Natural killer cell (primary cell): ENCODE measurements around the gene HINT2. TPM values are rescaled to one million over a fixed set of nuclear protein-coding genes. Genes with fewer than 3 reads are reported as not detected.

Experiments
- ATAC-seq, 3 donors: fragments of 150-1000 bp in 2 of 3; fragments of 200-7000 bp in 1 of 3; cut with Tn5 transposase; 1 replicate in 1 of 3; 2 replicates in 2 of 3; pipeline ENCODE4 v1.10.0; 2021; ENCODE audit warnings: mild to moderate bottlenecking in 2 of 3, moderate library complexity in 2 of 3
- DNase-seq, 2 donors: peaks; one replicate each; pipeline versions ENCODE4 v3.0.0 to v3.0.0-alpha.2; 2013 to 2021; ENCODE audit warnings: mixed read lengths in 1 of 2
- H3K27ac ChIP-seq: one replicate; pipeline ENCODE4 v1.5.1; 2013; ENCODE audit warnings: mild to moderate bottlenecking, low read length
- H3K27me3 ChIP-seq: one replicate; pipeline ENCODE4 v1.6.1; 2013; ENCODE audit warnings: low read length; ENCODE audit not compliant: control insufficient read depth, insufficient read depth
- H3K36me3 ChIP-seq: one replicate; pipeline ENCODE4 v1.6.1; 2013; ENCODE audit warnings: low read length; ENCODE audit not compliant: control insufficient read depth, insufficient read depth
- H3K4me1 ChIP-seq: one replicate; pipeline ENCODE4 v1.6.1; 2013; ENCODE audit warnings: low read length; ENCODE audit not compliant: control insufficient read depth, insufficient read depth
- H3K4me3 ChIP-seq: one replicate; pipeline ENCODE4 v1.5.1; 2013; ENCODE audit warnings: low read length
- H3K9me3 ChIP-seq: one replicate; pipeline ENCODE4 v1.6.1; 2013; ENCODE audit warnings: low read length; ENCODE audit not compliant: control insufficient read depth, insufficient read depth
- H3K27ac Mint-ChIP-seq, 2 donors: one replicate each; pipeline ENCODE4 v1.8.0; 2022; ENCODE audit warnings: mild to moderate bottlenecking in 2 of 2, mixed read lengths in 2 of 2, moderate library complexity in 1 of 2
- H3K27me3 Mint-ChIP-seq, 2 donors: one replicate each; pipeline ENCODE4 v1.8.0; 2022; ENCODE audit warnings: low read depth in 2 of 2, mixed read lengths in 2 of 2
- H3K36me3 Mint-ChIP-seq: one replicate; pipeline ENCODE4 v1.8.0; 2022; ENCODE audit warnings: mixed read lengths
- H3K4me1 Mint-ChIP-seq, 2 donors: one replicate each; pipeline ENCODE4 v1.8.0; 2022; ENCODE audit warnings: mixed read lengths in 2 of 2
- H3K4me3 Mint-ChIP-seq: one replicate; pipeline ENCODE4 v1.8.0; 2022; ENCODE audit warnings: mild to moderate bottlenecking, moderate library complexity, mixed read lengths
- H3K9me3 Mint-ChIP-seq, 2 donors: one replicate each; pipeline ENCODE4 v1.8.0; 2022; ENCODE audit warnings: mixed read lengths in 2 of 2
- CTCF ChIP-seq: fragments of 200-600 bp; IDR thresholded peaks from one replicate; pipeline ENCODE4 v1.8.0; 2022; ENCODE audit warnings: antibody characterized with exemption
- WGBS: methylation state at CpG from one replicate; pipeline ENCODE4 v1.1.7; 2013; ENCODE audit warnings: missing lambda C conversion rate; ENCODE audit not compliant: insufficient coverage; 5-methylcytosine and 5-hydroxymethylcytosine counted together
- intact Hi-C: fragments of 100-400 bp; cut with micrococcal nuclease; formaldehyde crosslinking; loops from one replicate; pipeline ENCODE4 v1.14.2; 2022
- total RNA-seq, 4 donors: library from RNA; stranded (reverse); fragments of 120-200 nt in 1 of 4; gene quantifications; one replicate each; pipeline versions ENCODE4 v1.2.3 to v1.2.4, GENCODE V29; 2013 to 2022

HINT2 gene
- total RNA-seq, 3 donors from 2014 or later (not counting 1 experiment from before 2014, with no cell fraction given), result 25.8 to 27.5 (median 25.9) TPM

GRCh38 chr9:35763181-35763580 lies 51.7 kb downstream of the HINT2 start:
- intact Hi-C loops, result no loop called here
- no peaks in the 10 kb centered on the region for H3K9me3 Mint-ChIP-seq
- H3K36me3 Mint-ChIP-seq, result no peaks in the 10 kb centered on the region
- H3K27me3 ChIP-seq, result no peaks in the 10 kb centered on the region
- no CpG with 5 or more reads among the region's 2 CpGs for WGBS
- H3K9me3 ChIP-seq, result no peaks in the 10 kb centered on the region
- H3K4me3 ChIP-seq, result no peak overlapping the region
- no peak for ATAC-seq
- H3K4me1 ChIP-seq, result no peaks in the 10 kb centered on the region
- no peak for TF ChIP-seq CTCF
- peaks cover 7 to 8% of the 10 kb centered on the region in 2 donors for H3K4me1 Mint-ChIP-seq
- no peak for DNase-seq
- H3K36me3 ChIP-seq, result no peaks in the 10 kb centered on the region
- no peak overlapping the region for H3K27ac Mint-ChIP-seq
- no peak overlapping the region for H3K27ac ChIP-seq
- H3K27me3 Mint-ChIP-seq, result no peaks in the 10 kb centered on the region
- no peak overlapping the region for H3K4me3 Mint-ChIP-seq

Other genes starting within 250 kb of the HINT2 start
- 10 to 100 TPM; 40.7 to 72.5 (median 47.5) TPM for gene TESK1, start 209.8 kb downstream of the HINT2 start, total RNA-seq
- 10 to 100 TPM; 27.0 to 48.1 (median 32.3) TPM for gene CD72, start 196.6 kb downstream of the HINT2 start, total RNA-seq
- gene SIT1, start 164.1 kb downstream of the HINT2 start, total RNA-seq, result 1 to 10 TPM in 2 of 3 donors, not detected in 1; 1.2 to 1.4 TPM
- 1,000 to 10,000 TPM; 5,042 to 6,602 (median 5,874) TPM for gene RMRP, start 157.0 kb downstream of the HINT2 start, total RNA-seq
- gene CCDC107, start 156.8 kb downstream of the HINT2 start, total RNA-seq, result 10 to 100 TPM; 30.9 to 37.9 (median 36.8) TPM
- gene ARHGEF39, start 149.8 kb downstream of the HINT2 start, total RNA-seq, result 1 to 10 TPM; 1.3 to 3.2 (median 1.5) TPM
- gene CA9, start 141.1 kb downstream of the HINT2 start, total RNA-seq, result not detected
- gene TPM2, start 125.1 kb downstream of the HINT2 start, total RNA-seq, result 10 to 100 TPM; 20.9 to 23.8 (median 22.9) TPM
- gene TLN1, start 82.8 kb downstream of the HINT2 start, total RNA-seq, result 100 to 1,000 TPM; 509 to 552 (median 528) TPM
- 10 to 100 TPM; 15.7 to 19.7 (median 18.8) TPM for gene CREB3, start 82.4 kb downstream of the HINT2 start, total RNA-seq
- 100 to 1,000 TPM in 2 of 3 donors, 10 to 100 TPM in 1; 76.4 to 118 (median 101) TPM for gene GBA2, start 65.8 kb downstream of the HINT2 start, total RNA-seq
- gene RGP1, start 65.8 kb downstream of the HINT2 start, total RNA-seq, result 10 to 100 TPM; 22.3 to 26.4 (median 23.3) TPM
- gene MSMP, start 60.8 kb downstream of the HINT2 start, total RNA-seq, result not detected
- 1 to 10 TPM; 2.1 to 2.7 (median 2.4) TPM for gene NPR2, start 23.5 kb downstream of the HINT2 start, total RNA-seq
- gene SPAG8, start 2.8 kb downstream of the HINT2 start, total RNA-seq, result 1 to 10 TPM; 2.0 to 2.4 (median 2.1) TPM
- gene FAM221B, start 13.7 kb upstream of the HINT2 start, total RNA-seq, result not detected
- gene TMEM8B, start 14.2 kb upstream of the HINT2 start, total RNA-seq, result 1 to 10 TPM; 5.2 to 7.8 (median 5.4) TPM
- not detected for gene OR13J1, start 55.4 kb upstream of the HINT2 start, total RNA-seq
- gene HRCT1, start 91.2 kb upstream of the HINT2 start, total RNA-seq, result not detected
- not detected for gene SPAAR, start 94.4 kb upstream of the HINT2 start, total RNA-seq
- not detected for gene OR2S2, start 143.1 kb upstream of the HINT2 start, total RNA-seq
- gene RECK, start 221.9 kb upstream of the HINT2 start, total RNA-seq, result 10 to 100 TPM in 1 of 3 donors, 1 to 10 TPM in 2; 7.4 to 10.3 (median 8.0) TPM